DOHH2 (cell line): Measurements from ENCODE around the gene CACNA1E.

Experiments
- H3F3A ChIP-seq: fragments of 200-600 bp; sonication (generic), shearing (Covaris generic); 2 replicates; pipeline ENCODE4 v1.6.0; 2016; ENCODE audit warnings: antibody characterized with exemption, mild to moderate bottlenecking; ENCODE audit not compliant: control insufficient read depth, insufficient read depth
- H3K27ac ChIP-seq: fragments of 200-600 bp; sonication (generic); 2 replicates; pipeline ENCODE4 v1.5.1; 2014; ENCODE audit warnings: low read depth, mild to moderate bottlenecking, low read length, moderate library complexity
- H3K27me3 ChIP-seq: fragments of 200-600 bp; sonication (generic); 2 replicates; pipeline ENCODE4 v1.6.1; 2014; ENCODE audit warnings: mild to moderate bottlenecking, low read length, mixed read lengths; ENCODE audit not compliant: control insufficient read depth
- H3K36me3 ChIP-seq: fragments of 200-600 bp; sonication (generic); 2 replicates; pipeline ENCODE4 v1.6.1; 2014; ENCODE audit warnings: mild to moderate bottlenecking, low read length, moderate library complexity, mixed read lengths; ENCODE audit not compliant: control insufficient read depth
- H3K4me1 ChIP-seq: fragments of 200-600 bp; sonication (generic); 2 replicates; pipeline ENCODE4 v1.6.1; 2014; ENCODE audit warnings: mild to moderate bottlenecking, low read length, mixed read lengths; ENCODE audit not compliant: control insufficient read depth
- H3K4me2 ChIP-seq: fragments of 200-600 bp; sonication (generic); 2 replicates; pipeline ENCODE4 v1.6.0; 2014; ENCODE audit warnings: mild to moderate bottlenecking, low read length, moderate library complexity
- H3K4me3 ChIP-seq: fragments of 200-600 bp; sonication (generic); 2 replicates; pipeline ENCODE4 v1.5.1; 2014; ENCODE audit warnings: mild to moderate bottlenecking, low read length, mixed read lengths
- H3K79me2 ChIP-seq: fragments of 200-600 bp; sonication (generic); 2 replicates; pipeline ENCODE4 v1.6.1; 2014; ENCODE audit warnings: mild to moderate bottlenecking, low read length, mixed read lengths; ENCODE audit not compliant: control insufficient read depth
- H3K9me2 ChIP-seq: fragments of 200-600 bp; sonication (generic); replicated peaks from 2 replicates; pipeline ENCODE4 v1.6.1; 2014; ENCODE audit warnings: mild to moderate bottlenecking, low read length, mixed read lengths; ENCODE audit not compliant: control insufficient read depth
- H3K9me3 ChIP-seq: fragments of 200-600 bp; sonication (generic); 2 replicates; pipeline ENCODE4 v1.6.1; 2014; ENCODE audit warnings: antibody characterized with exemption, low read length, mixed read lengths; ENCODE audit not compliant: control insufficient read depth, insufficient read depth
- H4K20me1 ChIP-seq: fragments of 200-600 bp; sonication (generic); 2 replicates; pipeline ENCODE4 v1.6.0; 2014; ENCODE audit warnings: low read depth, mild to moderate bottlenecking, antibody characterized with exemption, low read length, moderate library complexity; ENCODE audit not compliant: control insufficient read depth, insufficient read depth
- CTCF ChIP-seq: fragments of 200-600 bp; sonication (generic); IDR thresholded peaks from one replicate; pipeline ENCODE4 v1.5.1; 2014; ENCODE audit warnings: antibody characterized with exemption, mild to moderate bottlenecking, low read depth, low read length; ENCODE audit not compliant: poor library complexity, severe bottlenecking
- EZH2phosphoT487 ChIP-seq: fragments of 200-600 bp; sonication (generic); IDR thresholded peaks from 2 replicates; pipeline ENCODE4 v1.6.1; 2017; ENCODE audit warnings: borderline replicate concordance, mild to moderate bottlenecking, antibody characterized with exemption, low read length, moderate library complexity, mixed read lengths

CACNA1E gene

GRCh38 chr1:181655756-181656155, 172.4 kb downstream of the CACNA1E start:
- H3K4me3 ChIP-seq: no peak overlapping the region
- no peaks in the 10 kb centered on the region for H3K9me2 ChIP-seq
- no peaks in the 10 kb centered on the region for H3K9me3 ChIP-seq
- no peak overlapping the region for H3K27ac ChIP-seq
- H4K20me1 ChIP-seq: no peaks in the 10 kb centered on the region
- no peaks in the 10 kb centered on the region for H3K36me3 ChIP-seq
- no peaks in the 10 kb centered on the region for H3F3A ChIP-seq
- H3K27me3 ChIP-seq: no peaks in the 10 kb centered on the region
- no peaks in the 10 kb centered on the region for H3K79me2 ChIP-seq
- no peak overlapping the region for H3K4me2 ChIP-seq
- TF ChIP-seq CTCF (no peak), EZH2phosphoT487 (no peak)
- H3K4me1 ChIP-seq: no peaks in the 10 kb centered on the region

GRCh38 chr1:181656491-181656890, 173.2 kb downstream of the CACNA1E start:
- Histone ChIP-seq H4K20me1 (no peaks in the 10 kb centered on the region), H3K4me1 (no peaks in the 10 kb centered on the region), H3K27ac (no peak overlapping the region), H3K79me2 (no peaks in the 10 kb centered on the region), H3K9me3 (no peaks in the 10 kb centered on the region), H3K9me2 (no peaks in the 10 kb centered on the region), H3K36me3 (no peaks in the 10 kb centered on the region), H3K4me2 (no peak overlapping the region), H3F3A (no peaks in the 10 kb centered on the region), H3K4me3 (no peak overlapping the region), H3K27me3 (no peaks in the 10 kb centered on the region)
- TF ChIP-seq EZH2phosphoT487 (no peak), CTCF (no peak)

- no peaks in the 10 kb centered on the region for H3K36me3 ChIP-seq
- TF ChIP-seq CTCF (no peak), EZH2phosphoT487 (no peak)
- H3K9me3 ChIP-seq: no peaks in the 10 kb centered on the region
- H4K20me1 ChIP-seq: no peaks in the 10 kb centered on the region
- H3K4me2 ChIP-seq: no peak overlapping the region
- H3K27ac ChIP-seq: no peak overlapping the region
- no peaks in the 10 kb centered on the region for H3K9me2 ChIP-seq
- H3K4me3 ChIP-seq: no peak overlapping the region
- H3F3A ChIP-seq: no peaks in the 10 kb centered on the region
- H3K79me2 ChIP-seq: no peaks in the 10 kb centered on the region
- no peaks in the 10 kb centered on the region for H3K27me3 ChIP-seq
- H3K4me1 ChIP-seq: no peaks in the 10 kb centered on the region
These were observed 175.3 kb downstream of the CACNA1E start for GRCh38 chr1:181658581-181658980.
